ENCODE results near the gene TBPL1.

Gene TBPL1

GRCh38 chr6:133956416-133957049 is 3.5 kb downstream of the TBPL1 start:
- no peak for TF ChIP-seq POLR2AphosphoS5 (IDR thresholded peaks at IDR 0.05; ENCODE audit: borderline replicate concordance, low read depth, low read length)
- no peak for TF ChIP-seq FOXP2 (optimal IDR thresholded peaks at IDR 0.05; ENCODE audit: control extremely low read depth, extremely low read length, insufficient read depth)
- no peak for TF ChIP-seq EZH2 (IDR thresholded peaks at IDR 0.05)
- peak overlapping the region; percentile 98 for H3K4me3 ChIP-seq
- H3K9me3 ChIP-seq (ENCODE audit: low read depth, low read length), result no peaks in the 10 kb centered on the region
- H3K27ac ChIP-seq, result 0 out of 2 replicates have a peak overlapping the region, but pooled peaks have one; percentile 43
- H3K36me3 ChIP-seq (ENCODE audit: insufficient read depth, low read length), result no peaks in the 10 kb centered on the region
- H3K9ac ChIP-seq (ENCODE audit: insufficient read length), result no peak overlapping the region
- no peak for DNase-seq (ENCODE audit: low read depth, low spot score)

GRCh38 chr6:133957227-133957626 is 4.2 kb downstream of the TBPL1 start:
- no peak for DNase-seq (ENCODE audit: low read depth, low spot score)
- H3K4me3 ChIP-seq, result no peak overlapping the region
- peak overlapping the region; percentile 43; the same call in 1 of the 2 replicates for H3K27ac ChIP-seq

GRCh38 chr6:133957780-133958242 is 4.8 kb downstream of the TBPL1 start:
- TF ChIP-seq FOXP2 (optimal IDR thresholded peaks at IDR 0.05; ENCODE audit: control extremely low read depth, extremely low read length, insufficient read depth), result no peak
- TF ChIP-seq POLR2AphosphoS5 (IDR thresholded peaks at IDR 0.05; ENCODE audit: borderline replicate concordance, low read depth, low read length), result no peak
- TF ChIP-seq EZH2 (IDR thresholded peaks at IDR 0.05), result no peak
- H3K4me3 ChIP-seq, result no peak overlapping the region
- no peak overlapping the region for H3K27ac ChIP-seq

More at GRCh38 chr6:133957227-133957626, 4.2 kb downstream of the TBPL1 start:
- no peak overlapping the region for H3K9ac ChIP-seq (ENCODE audit: insufficient read length)
- no peaks in the 10 kb centered on the region for H3K36me3 ChIP-seq (ENCODE audit: insufficient read depth, low read length)
- no peaks in the 10 kb centered on the region for H3K9me3 ChIP-seq (ENCODE audit: low read depth, low read length)
- TF ChIP-seq POLR2AphosphoS5 (IDR thresholded peaks at IDR 0.05; ENCODE audit: borderline replicate concordance, low read depth, low read length) (no peak), EZH2 (IDR thresholded peaks at IDR 0.05) (no peak), FOXP2 (optimal IDR thresholded peaks at IDR 0.05; ENCODE audit: control extremely low read depth, extremely low read length, insufficient read depth) (no peak)

GRCh38 chr6:133958791-133959190 is 5.8 kb downstream of the TBPL1 start:
- no peak overlapping the region for H3K9ac ChIP-seq (ENCODE audit: insufficient read length)
- TF ChIP-seq EZH2 (IDR thresholded peaks at IDR 0.05) (no peak), FOXP2 (optimal IDR thresholded peaks at IDR 0.05; ENCODE audit: control extremely low read depth, extremely low read length, insufficient read depth) (no peak), POLR2AphosphoS5 (IDR thresholded peaks at IDR 0.05; ENCODE audit: borderline replicate concordance, low read depth, low read length) (no peak)
- H3K36me3 ChIP-seq (ENCODE audit: insufficient read depth, low read length), result no peaks in the 10 kb centered on the region
- H3K4me3 ChIP-seq, result no peak overlapping the region
- no peak for DNase-seq (ENCODE audit: low read depth, low spot score)
- H3K9me3 ChIP-seq (ENCODE audit: low read depth, low read length), result no peaks in the 10 kb centered on the region
- H3K27ac ChIP-seq, result no peak overlapping the region

More at GRCh38 chr6:133957780-133958242, 4.8 kb downstream of the TBPL1 start:
- no peak for DNase-seq (ENCODE audit: low read depth, low spot score)
- no peaks in the 10 kb centered on the region for H3K9me3 ChIP-seq (ENCODE audit: low read depth, low read length)
- no peak overlapping the region for H3K9ac ChIP-seq (ENCODE audit: insufficient read length)
- H3K36me3 ChIP-seq (ENCODE audit: insufficient read depth, low read length), result no peaks in the 10 kb centered on the region

GRCh38 chr6:133959667-133960368 is 6.8 kb downstream of the TBPL1 start:
- H3K27ac ChIP-seq, result no peak overlapping the region
- DNase-seq (ENCODE audit: low read depth, low spot score), result no peak
- no peak overlapping the region for H3K9ac ChIP-seq (ENCODE audit: insufficient read length)
- TF ChIP-seq FOXP2 (optimal IDR thresholded peaks at IDR 0.05; ENCODE audit: control extremely low read depth, extremely low read length, insufficient read depth) (no peak), POLR2AphosphoS5 (IDR thresholded peaks at IDR 0.05; ENCODE audit: borderline replicate concordance, low read depth, low read length) (no peak), EZH2 (IDR thresholded peaks at IDR 0.05) (no peak)
- H3K9me3 ChIP-seq (ENCODE audit: low read depth, low read length), result no peaks in the 10 kb centered on the region
- H3K4me3 ChIP-seq, result no peak overlapping the region
- no peaks in the 10 kb centered on the region for H3K36me3 ChIP-seq (ENCODE audit: insufficient read depth, low read length)

- Histone ChIP-seq H3K9ac (ENCODE audit: insufficient read length) (no peak overlapping the region), H3K27ac (no peak overlapping the region), H3K4me3 (no peak overlapping the region), H3K9me3 (ENCODE audit: low read depth, low read length) (no peaks in the 10 kb centered on the region), H3K36me3 (ENCODE audit: insufficient read depth, low read length) (no peaks in the 10 kb centered on the region)
- no peak for DNase-seq (ENCODE audit: low read depth, low spot score)
- no peak for TF ChIP-seq POLR2AphosphoS5 (IDR thresholded peaks at IDR 0.05; ENCODE audit: borderline replicate concordance, low read depth, low read length)
- TF ChIP-seq FOXP2 (optimal IDR thresholded peaks at IDR 0.05; ENCODE audit: control extremely low read depth, extremely low read length, insufficient read depth), result no peak
- TF ChIP-seq EZH2 (IDR thresholded peaks at IDR 0.05), result no peak
Measured at GRCh38 chr6:133961831-133962230, 8.8 kb downstream of the TBPL1 start.

- Histone ChIP-seq H3K36me3 (ENCODE audit: insufficient read depth, low read length) (no peaks in the 10 kb centered on the region), H3K27ac (no peak overlapping the region), H3K9ac (ENCODE audit: insufficient read length) (no peak overlapping the region), H3K4me3 (no peak overlapping the region), H3K9me3 (ENCODE audit: low read depth, low read length) (no peaks in the 10 kb centered on the region)
- no peak for TF ChIP-seq EZH2 (IDR thresholded peaks at IDR 0.05)
- no peak for TF ChIP-seq POLR2AphosphoS5 (IDR thresholded peaks at IDR 0.05; ENCODE audit: borderline replicate concordance, low read depth, low read length)
- no peak for TF ChIP-seq FOXP2 (optimal IDR thresholded peaks at IDR 0.05; ENCODE audit: control extremely low read depth, extremely low read length, insufficient read depth)
- DNase-seq (ENCODE audit: low read depth, low spot score), result no peak
Measured at GRCh38 chr6:133964052-133964451, 11.0 kb downstream of the TBPL1 start.

GRCh38 chr6:133964702-133965101 is 11.7 kb downstream of the TBPL1 start:
- Histone ChIP-seq H3K36me3 (ENCODE audit: insufficient read depth, low read length) (no peaks in the 10 kb centered on the region), H3K9ac (ENCODE audit: insufficient read length) (no peak overlapping the region), H3K4me3 (no peak overlapping the region), H3K27ac (no peak overlapping the region), H3K9me3 (ENCODE audit: low read depth, low read length) (no peaks in the 10 kb centered on the region)
- DNase-seq (ENCODE audit: low read depth, low spot score), result no peak
- TF ChIP-seq EZH2 (IDR thresholded peaks at IDR 0.05) (no peak), FOXP2 (optimal IDR thresholded peaks at IDR 0.05; ENCODE audit: control extremely low read depth, extremely low read length, insufficient read depth) (no peak), POLR2AphosphoS5 (IDR thresholded peaks at IDR 0.05; ENCODE audit: borderline replicate concordance, low read depth, low read length) (no peak)
